Tibial nerve (tissue), 4 donors: ENCODE measurements around the gene MSGN1.

ENCODE experiments used
- CTCF ChIP-seq, 5 experiments: fragments of 200-600 bp in 3 of 5; fragments of 450-650 bp in 2 of 5; sonication (generic) in 3 of 5; IDR thresholded peaks; one replicate each; pipeline ENCODE4 v1.5.1; 2016 to 2019; ENCODE audit warnings: antibody characterized with exemption in 5 of 5, mild to moderate bottlenecking in 3 of 5, moderate library complexity in 2 of 5
- EP300 ChIP-seq, 2 donors: sonication (generic); formaldehyde crosslinking; IDR thresholded peaks; one replicate each; pipeline ENCODE4 v1.6.1; 2017; ENCODE audit warnings: antibody characterized with exemption in 2 of 2, mild to moderate bottlenecking in 1 of 2
- POLR2A ChIP-seq, 2 donors: fragments of 450-650 bp; IDR thresholded peaks; one replicate each; pipeline ENCODE4 v1.6.1; 2017; ENCODE audit warnings: antibody characterized with exemption in 2 of 2, mild to moderate bottlenecking in 2 of 2, moderate library complexity in 2 of 2

- no peak for TF ChIP-seq POLR2A (IDR thresholded peaks at IDR 0.05)
- no peak for TF ChIP-seq CTCF (IDR thresholded peaks at IDR 0.05)
- TF ChIP-seq EP300 (IDR thresholded peaks at IDR 0.05), result no peak
Measured at GRCh38 chr2:17827785-17828184, 11.5 kb downstream of the MSGN1 start.
